NOMO-1 (cell line): ENCODE data around the gene BRSK2.

Source experiments
- DNase-seq, 2 experiments: peaks; one replicate each; lab custom pipeline; 2025; ENCODE audit not compliant: unreplicated experiment in 2 of 2; lab: John Stamatoyannopoulos, UW

The BRSK2 gene

DNA sequence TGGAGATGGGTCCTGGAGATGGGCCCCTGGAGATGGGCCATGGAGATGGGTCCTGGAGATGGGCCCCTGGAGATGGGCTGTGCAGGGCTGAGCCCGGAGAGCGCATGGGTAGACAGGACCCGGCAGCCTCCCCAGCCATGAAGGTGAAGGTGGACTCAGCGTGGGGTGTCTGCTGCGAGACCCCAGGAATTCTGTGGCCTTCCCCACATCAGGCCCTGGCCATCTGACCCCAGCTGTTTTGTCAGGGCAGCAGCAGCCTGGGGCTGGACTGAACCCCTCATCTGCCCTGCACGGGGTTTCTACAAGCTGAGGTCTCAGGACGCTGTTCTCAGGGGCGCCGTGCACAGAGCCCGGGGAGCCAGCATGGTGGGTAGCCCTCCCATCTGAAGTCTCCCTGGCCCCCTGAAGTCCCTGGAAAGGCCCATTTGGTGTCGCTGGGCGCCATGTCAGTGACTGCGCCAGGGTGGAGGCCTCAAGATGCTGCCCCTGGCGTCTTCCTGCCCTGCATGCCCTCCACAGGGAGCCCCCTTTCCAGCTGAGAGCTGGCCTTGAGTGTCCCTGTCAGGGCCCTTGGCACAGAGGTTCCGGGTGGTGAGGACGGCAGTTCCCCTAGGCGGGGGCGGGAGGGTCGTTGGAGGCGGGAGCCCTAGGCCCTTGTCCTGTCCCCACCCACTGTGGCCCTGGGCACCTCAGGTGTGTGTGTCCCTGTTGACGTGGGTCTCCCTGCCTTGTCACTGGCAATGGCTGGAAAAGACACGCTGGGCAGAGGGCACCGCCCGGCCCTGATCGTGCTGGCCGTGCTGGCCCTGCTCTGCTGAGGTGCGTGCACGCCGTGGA, 5.4 kb downstream of the BRSK2 start:
- no peak for DNase-seq

DNA sequence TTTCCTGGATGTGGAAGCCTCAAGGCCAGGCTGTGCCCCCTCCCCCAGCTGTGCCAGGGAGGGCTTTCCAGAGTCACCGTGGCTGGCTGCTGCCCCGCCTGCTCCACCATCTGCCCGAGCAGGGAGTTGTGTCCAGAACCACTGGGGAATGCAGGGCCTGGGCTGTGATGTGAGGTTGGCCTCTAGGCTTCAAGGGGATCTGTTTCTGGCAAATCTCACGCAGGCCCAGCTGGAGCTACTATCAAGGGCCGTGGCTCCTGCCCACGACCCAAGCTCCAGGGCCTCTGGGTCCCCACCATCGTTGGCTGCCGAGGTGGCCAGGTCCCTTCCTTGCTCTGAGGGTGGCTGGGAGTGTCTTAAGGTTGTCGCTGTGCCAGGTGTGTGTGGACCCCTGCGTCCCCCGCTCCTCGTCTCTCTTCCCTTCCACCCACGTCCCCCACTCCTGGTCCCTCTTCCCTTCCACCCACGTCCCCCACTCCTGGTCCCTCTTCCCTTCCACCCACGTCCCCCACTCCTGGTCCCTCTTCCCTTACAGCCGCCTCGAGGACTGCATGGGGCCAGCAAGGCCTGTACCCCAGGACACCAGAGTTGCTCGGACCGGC, 6.1 kb downstream of the BRSK2 start:
- DNase-seq = no peak

DNA sequence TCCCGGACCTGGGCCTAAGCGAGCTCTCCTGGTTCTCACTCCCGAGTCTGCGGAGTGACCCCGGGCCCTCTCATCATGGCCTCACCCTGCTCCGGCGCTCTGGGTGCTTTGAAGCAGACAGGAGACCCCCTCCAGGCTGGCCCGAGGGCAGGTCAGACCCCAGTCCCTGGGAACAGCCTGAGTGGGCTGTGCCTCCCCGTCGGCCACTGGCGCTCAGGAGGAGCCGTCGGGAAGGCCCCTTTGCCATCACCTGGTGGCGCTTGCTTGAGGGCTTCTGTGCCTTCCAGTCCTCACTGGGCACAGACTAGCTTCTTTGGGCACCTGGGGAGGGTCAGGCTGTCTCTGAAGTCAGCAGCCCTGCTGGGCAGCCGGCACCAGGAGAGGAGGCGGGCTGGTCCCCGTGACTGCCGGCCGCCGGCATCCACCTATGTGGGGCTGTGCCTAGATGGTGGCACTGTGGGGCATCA, 6.7 kb downstream of the BRSK2 start:
- no peak for DNase-seq

DNA sequence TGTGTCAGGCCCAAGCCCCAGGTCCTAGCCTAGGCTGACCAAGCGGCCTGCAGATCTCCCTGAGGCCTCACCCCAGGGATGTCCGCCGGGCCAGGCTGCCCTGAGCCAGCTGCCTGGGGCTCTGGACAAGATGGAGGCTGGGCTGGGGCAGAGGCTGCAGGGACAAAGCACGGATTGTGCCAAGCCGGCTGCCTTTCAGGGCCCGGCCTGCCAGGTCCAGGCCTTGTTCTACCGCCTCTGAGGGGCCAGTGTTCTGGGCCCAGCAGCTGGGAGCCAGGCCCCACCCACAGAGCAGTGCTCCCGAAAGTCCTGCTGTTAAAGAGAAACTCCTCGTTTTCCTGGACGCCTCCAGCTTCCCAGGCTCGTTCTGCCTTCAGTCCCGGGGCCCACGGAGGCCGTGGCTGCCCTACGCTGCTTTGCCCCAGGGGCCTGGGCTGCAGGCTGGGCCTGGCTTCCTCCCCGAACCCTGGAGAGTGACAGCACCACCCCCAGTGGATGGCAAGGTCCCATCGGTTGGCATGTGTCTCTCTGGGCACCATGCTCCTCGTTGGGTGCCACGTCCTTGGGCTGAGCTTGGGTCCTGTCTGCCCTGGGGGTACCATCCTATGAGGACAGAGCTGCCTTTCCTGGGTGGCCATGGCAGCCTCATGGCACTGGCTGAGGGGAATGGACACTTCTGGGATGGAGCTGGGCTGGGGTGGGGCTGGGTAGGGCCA, 7.6 kb downstream of the BRSK2 start:
- DNase-seq = no peak

DNA sequence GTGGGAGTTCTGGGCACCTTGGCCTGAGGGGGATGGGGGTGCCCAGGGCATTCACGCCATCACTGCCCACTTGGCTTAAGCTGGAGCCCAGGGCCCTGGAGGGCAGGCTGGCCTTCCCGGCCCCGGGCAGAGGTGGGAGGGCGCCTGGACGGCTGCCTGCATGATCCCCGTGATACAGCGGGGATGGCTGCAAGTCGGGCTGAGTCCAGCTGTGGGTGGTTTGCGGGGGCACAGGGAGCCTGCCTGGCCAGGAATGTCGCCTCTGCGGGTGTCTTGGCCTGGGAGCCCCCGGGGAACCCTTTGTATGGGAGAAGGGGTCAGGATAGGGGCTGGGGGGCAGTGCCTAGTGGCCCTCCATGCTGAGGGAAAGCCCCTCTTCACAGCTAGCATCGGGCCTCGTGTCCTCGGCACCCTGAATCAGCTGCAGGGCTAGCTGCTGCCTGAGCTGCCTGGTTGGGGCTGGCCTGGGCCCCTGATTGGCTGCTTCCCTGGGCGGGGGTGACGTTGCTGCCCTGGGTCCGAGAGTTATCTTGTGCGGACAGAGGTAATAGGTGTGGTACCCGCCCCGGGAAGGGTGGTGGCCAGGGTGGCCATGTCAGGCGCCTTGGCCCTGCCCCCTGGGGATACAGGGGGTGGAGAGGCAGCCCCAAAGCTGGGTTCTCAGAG, 8.3 kb downstream of the BRSK2 start:
- DNase-seq = no peak

DNA sequence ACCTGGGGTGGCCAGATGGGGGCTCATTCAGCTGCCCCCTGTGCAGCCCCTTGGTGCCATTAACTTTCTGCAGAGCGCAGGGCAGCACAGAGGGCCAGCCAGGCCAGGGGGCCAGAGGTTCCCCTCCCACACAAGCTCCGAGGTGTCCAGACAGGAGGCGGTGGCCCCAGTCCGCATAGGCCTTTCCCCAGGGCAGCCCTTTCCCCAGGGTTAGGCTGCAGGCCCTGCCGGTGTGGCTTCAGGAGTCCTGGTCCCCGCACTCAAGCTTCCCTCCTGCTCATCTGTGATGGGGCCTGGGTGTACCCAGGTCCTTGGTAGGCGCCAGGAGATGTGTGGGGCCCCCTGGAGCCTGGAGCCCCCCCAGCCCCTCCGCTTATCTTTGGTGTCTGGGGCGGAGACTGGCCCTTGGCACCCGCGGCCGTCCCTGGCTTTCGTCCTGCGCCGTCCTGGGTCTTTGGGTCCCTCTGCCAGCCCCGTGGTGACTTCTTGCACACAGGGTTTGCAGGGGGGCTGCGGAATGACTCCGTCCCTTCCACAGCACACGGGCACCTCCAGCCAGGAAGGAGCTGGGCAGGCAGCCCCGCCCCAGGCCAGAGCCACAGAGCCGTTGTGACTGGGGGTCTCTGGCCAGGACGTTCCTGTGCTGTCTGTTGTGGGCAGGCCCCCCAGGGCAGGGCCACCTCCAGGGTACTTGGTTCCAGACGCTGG, 8.9 kb downstream of the BRSK2 start:
- DNase-seq = no peak

DNA sequence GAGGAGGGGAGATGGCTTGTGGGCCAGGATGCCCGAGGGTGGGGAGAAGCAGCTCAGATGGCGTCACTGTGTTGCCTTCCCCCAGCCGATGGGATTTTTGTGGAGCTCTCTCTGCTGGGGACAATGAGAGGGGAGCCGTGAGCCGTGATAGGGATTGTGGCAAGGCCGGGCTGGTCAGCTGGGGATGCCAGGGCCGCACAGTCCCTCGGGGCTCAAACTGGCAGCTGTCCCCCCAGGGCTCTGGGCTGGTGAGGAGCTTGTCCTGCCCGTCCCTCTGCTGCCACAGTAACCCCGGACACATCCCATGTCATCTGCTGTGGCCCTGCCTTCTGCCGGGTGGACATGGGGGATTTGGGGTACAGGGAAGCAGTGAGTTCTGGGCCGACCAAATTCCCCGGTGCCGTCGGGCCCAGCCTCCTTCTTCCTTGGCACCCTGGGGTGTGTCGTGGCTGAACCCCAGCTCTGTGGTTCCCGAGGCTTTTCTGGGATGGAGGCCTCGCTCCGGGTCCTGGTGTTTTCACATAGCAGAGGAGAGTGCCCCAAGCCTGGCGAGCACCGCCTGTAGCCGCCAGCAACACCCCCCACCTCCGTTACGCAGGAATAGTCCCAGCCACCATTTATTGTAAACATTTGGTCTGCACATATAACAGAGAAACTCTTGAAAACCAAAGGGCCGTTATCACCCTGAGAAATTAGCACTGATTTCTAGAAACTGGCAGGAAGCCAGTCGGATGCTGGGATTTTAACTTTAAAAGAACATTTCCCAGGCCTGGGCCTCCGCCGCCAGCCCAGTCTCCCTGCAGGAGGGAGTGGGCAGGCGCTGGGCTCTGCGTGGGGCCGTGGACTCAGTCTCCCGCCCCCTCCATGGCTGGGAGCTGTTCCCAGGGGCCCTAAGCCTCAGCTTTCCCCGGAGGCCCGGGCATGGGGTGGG, 9.9 kb downstream of the BRSK2 start:
- DNase-seq = no peak

DNA sequence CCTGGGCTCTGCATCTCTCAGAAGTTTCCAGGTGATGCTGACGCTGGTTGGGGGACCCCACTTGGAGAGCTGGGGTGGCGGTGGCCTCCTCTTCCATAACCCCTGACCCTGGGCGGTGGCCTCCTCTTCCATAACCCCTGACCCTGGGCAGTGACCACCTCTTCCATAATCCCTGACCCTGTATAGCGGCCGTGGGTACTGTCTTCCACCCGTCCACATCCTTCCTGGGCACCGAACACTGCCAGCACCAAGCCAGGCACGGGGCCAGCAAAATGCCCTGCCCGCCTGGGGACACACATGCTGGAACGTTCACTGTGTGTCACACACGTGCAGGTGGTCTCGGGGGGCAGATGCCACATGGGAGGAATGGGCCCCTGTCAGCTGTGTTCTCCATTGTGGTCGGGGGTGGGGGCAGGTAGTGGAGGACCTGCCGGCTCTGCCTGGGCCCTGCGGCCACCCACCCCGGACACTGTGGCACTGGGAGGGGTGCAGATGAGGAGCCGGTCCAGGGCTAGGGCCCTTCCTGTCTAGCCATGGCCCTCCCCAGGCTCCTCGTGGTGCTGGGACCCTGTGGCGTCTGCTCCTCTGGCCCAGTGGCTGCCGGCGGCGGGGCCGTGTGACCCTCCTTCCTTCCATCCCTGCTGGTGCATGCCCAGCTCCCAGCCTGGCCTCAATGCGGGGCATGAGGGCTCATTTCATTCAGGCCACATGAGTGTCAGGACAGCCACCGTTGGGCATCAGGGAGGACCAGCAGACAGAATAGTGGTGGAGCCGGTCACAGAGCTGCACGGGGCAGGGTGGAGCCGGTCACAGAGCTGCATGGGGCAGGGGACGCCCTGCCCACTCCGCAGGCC, 10.8 kb downstream of the BRSK2 start:
- DNase-seq = no peak

DNA sequence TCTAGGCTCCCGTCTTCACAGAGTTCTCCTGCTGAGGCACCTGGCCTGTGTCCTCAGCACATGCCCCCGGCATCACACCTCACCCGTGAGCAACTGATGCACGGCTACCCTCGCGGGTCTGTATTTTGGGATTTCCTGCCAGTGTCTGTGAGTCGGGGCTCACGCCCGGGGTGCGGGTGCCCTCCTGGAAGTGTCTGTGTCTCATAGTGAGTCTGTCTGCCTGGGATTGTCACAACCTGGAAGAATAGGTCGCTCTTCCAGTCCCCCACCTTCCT, 11.4 kb downstream of the BRSK2 start:
- no peak for DNase-seq

DNA sequence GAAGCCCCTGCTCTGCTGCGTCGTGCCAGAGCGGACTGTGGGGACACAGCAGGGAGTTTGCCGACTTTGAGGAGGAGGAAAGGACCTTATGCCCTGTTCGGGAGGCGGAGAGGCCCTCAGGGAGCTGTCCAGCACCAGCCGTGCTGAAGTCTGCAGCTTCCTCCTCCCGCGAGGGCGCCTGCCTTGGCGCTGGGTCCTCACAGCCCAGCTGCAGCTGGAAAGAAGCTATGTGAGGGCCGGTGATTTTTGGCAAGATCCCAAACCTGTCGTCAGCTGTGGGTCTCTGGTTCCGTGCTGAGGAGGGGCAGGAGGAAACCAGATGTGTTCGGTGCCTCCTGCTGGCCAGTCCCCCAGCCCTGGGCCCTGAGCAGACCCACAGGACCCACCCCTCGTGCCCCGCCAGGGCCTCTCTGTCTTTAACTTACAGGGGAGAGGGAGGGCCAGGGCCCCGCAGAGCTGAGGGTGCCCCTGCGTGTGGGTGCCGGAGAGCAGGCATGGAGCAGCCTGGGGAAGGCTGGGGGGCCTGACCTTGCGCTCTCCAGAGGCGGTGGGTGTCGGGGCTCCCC, 12.0 kb downstream of the BRSK2 start:
- DNase-seq = peak; percentile 37 to 44

DNA sequence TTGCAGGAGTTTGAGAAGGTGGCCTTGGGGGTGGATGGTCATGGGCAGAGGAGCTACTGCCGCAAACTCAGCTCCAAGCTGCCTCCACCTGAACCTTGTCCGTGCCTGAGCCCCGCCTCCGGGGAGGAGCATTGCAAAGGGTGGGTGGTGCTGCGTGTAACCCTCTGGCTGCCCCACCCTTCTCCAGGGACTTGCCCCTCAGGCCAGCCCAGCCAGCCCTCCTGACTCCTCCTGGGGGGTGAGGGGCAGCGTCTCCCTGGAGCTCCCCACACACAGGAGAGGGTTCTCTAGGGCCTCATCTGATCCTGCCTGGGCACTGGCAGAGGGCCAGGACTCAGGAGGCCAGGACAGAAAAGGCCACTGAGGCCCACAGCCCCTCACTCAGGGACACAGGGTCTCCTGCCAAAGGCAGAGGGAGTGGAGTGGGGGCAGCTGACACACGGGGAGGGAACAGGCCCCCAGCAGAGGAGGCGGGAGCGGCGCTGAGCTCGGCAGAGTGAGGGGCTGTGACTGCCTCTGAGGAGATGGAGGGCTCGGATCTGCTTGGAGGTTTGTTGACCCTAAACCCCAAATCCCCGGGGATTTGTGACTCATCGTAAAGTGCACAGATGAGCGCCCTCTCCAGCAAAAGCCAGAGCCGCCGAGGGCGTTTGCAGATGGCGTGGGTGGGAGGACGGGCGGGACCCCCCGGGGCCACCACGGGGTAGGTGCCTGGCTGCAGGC, 12.8 kb downstream of the BRSK2 start:
- no peak for DNase-seq

DNA sequence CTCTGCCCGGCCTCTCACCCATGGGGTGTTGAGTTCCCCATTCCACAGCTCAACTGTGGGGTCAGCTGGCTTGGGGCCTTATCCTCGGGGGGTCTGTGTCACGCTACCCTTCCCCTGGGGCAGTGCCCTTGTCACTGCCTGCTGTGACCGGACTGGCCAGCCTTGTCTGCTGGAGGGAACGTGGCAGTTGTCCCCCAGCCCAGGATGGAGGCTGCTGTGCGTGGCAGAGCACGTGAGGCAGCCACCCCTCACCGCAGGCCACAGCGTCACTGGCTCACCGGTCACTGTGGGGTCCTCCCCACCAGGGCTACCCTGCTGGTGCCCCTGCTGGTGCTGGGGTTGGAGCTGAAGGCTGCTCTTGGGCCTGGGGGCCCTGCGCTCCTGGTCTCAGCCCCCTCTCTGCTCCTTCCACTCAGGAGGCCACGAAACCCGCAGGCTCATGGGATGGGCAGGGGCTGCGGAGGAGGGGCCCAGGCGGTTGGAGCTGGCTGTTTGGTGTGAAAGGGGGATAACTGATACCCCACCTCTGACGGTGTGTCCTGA, 13.4 kb downstream of the BRSK2 start:
- no peak for DNase-seq

DNA sequence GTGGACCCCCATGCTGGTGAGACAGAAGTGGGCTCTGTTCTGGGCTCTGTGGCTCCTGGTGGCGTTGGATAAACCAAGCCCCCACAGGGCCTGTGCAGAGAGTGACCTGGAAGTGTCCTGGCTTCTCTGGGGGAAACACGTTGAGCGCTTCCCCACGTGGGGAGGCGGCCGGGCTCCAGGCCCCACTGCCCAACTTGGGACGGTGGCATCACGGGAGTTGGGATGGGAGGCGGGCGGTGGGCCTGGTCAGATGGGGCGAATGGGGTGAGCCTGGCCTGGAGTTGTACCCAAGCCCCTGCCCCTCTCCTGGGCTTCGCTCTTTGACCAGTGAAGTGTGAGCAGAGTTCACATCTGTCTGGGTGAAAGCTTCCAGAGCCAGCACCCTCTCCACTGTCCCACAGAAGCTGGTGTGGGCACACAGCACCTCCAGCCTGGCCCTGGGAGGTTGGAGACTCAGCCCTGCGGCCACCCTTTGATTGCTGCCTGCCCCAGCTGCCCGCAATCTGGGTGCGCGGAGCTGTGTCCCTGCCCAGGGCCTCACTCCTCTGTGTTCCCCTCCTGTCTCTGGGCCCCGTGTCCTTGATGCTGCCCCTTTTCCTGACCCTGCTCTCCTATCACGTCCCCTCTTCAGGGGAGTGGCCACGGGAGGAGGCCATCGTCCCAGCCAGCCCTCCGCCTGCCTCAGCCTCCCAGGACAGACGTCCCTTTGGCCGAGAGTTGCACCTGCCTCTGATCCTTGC, 14.2 kb downstream of the BRSK2 start:
- DNase-seq = no peak

DNA sequence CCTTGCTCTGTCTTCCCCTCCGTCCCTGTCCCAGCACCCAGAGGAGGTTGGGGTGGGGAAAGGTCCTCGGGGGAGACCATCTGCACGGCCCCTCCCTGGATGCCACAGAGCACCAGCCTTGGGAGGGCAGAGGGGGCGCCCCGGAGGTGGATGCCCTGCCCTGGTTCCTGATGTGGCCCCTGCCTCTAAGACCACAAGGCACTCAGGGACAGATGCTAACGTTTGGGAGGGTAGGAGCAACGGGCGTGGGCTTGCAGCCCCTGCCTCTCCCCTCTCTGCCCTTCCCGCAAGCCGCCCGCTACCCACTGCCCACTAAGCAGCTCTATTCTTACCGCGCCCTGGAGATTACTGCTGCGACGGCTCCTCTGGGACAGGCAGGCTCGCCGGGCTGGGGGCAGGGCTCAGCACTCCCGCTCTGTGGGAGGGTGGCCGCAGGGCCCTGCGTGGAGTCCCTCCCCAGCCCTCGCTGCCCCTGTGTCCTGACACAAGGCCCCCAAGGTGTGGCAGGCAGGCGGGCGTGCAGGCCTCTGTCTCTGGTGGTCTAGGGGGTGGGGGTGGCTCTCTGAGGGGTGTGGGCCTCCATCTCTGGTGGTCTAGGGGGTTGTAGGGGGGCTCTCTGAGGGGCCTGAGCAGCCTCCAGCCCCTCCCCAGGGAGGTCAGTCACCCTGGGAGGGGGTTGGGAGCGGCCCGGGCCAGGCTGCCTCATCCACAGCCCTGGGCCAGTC, 14.9 kb downstream of the BRSK2 start:
- DNase-seq = no peak

DNA sequence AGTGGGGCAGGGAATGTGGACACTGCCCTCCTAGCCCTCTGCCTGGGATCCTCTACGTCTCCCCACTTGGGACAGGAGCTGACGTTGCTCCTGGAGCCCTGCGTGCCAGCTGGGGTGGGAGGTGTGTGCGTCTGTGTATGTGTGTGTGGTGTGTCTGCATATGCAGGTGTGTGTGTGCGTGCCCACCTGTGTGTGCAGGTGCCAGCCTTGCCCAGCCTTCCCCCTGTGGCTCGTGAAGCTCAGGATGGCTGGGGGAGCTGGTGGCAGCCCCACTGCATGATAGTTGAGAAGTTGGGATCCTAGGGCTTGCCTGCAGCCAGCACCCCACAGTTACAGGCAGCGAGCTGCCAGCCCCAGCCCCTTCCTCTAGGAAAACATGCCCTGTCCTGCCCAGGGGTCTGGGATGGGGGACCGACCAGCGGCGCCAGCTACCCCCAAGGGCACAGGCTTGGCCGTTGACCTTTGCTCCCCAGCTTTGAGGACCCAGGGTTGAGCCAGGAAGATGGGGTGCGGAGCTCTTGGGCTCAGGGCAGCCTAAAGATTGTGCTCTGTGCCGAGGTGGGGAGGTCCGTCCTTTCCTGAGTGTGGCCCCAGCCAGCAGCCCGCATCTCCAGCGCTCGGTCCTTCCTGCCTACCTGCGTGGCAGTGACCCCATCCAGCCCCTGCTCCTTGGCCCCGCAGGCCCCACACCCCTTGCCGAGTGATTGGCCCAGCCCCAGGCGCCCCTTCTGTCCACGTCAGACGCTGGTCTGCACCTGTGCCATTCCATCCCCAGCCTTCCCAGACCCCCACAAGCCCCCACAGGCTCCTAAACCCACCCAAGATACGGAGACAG, 15.7 kb downstream of the BRSK2 start:
- DNase-seq = no peak
